ENCODE measurements around the gene CABLES1.

DNA sequence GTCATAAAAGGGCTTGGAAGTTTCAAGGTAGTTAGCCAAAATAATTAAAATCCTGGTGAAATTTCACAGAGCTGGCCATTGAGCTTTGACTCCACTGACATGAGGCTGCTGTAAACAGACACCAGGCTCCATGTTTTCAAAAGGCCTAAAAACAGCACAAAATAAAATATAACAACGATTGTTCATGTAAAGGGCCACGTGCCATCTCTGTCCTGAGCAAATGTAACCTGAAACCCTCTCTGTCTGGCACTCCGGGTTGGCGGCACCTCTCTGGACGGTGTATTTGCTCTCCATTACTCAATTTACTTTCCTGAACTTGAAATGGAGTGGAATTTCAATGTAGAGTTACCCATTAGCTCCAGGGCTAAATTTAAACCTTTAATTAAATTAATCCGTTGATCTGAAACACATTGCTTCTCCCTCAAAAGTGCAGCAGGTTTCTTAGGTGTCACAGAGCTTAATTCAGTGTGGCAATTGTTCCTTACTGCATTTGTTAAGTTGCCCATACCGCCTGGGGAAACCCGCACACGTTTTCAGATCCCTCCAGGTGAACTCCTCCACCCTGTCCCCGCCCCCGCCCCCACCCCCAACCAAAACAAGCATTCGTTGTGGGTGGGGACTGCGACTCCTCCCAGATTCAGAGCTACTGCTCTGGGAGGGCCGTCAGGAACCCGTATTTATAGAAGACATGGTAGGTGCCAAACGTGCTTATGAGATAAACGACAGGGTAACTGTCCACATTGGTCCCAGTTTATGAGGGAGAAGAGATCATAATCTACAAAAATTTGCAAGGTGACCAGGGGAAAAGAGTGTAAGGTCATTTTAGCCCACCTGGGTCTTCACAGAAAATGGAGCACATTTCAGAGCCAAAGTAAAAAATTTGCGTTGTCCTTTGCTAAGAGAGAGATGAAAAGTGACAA lies 1.2 kb upstream of the CABLES1 start:
- TF ChIP-seq, protein P1, sequence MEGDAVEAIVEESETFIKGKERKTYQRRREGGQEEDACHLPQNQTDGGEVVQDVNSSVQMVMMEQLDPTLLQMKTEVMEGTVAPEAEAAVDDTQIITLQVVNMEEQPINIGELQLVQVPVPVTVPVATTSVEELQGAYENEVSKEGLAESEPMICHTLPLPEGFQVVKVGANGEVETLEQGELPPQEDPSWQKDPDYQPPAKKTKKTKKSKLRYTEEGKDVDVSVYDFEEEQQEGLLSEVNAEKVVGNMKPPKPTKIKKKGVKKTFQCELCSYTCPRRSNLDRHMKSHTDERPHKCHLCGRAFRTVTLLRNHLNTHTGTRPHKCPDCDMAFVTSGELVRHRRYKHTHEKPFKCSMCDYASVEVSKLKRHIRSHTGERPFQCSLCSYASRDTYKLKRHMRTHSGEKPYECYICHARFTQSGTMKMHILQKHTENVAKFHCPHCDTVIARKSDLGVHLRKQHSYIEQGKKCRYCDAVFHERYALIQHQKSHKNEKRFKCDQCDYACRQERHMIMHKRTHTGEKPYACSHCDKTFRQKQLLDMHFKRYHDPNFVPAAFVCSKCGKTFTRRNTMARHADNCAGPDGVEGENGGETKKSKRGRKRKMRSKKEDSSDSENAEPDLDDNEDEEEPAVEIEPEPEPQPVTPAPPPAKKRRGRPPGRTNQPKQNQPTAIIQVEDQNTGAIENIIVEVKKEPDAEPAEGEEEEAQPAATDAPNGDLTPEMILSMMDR (conservative IDR thresholded peaks at IDR 0.05; ENCODE audit: low read depth, low read length), result no peak
- no peak for TF ChIP-seq MXI1 (IDR thresholded peaks at IDR 0.05; ENCODE audit: borderline replicate concordance, low read depth, low read length)
- no peak for TF ChIP-seq CHD1 (IDR thresholded peaks at IDR 0.05; ENCODE audit: low read depth, low read length)
- no peak for TF ChIP-seq BHLHE40 (IDR thresholded peaks at IDR 0.05; ENCODE audit: low read depth, low read length)
- TF ChIP-seq RFX5 (IDR thresholded peaks at IDR 0.05; ENCODE audit: low read depth, low read length), result no peak
- no peak for TF ChIP-seq POLR2A (IDR thresholded peaks at IDR 0.05; ENCODE audit: low read depth, low read length)
- no peak for TF ChIP-seq RAD21 (IDR thresholded peaks at IDR 0.05; ENCODE audit: low read length)
- TF ChIP-seq FOS (IDR thresholded peaks at IDR 0.05; ENCODE audit: low read depth, low read length), result no peak
